ENCODE data around the gene CDCP2. TPM values are rescaled to one million over a fixed set of nuclear protein-coding genes. Genes with fewer than 3 reads are reported as not detected.

CDCP2 gene
- total RNA-seq, 1 experiment from 2014 or later, result not detected

GRCh38 chr1:54124472-54124871 lies 28.3 kb downstream of the CDCP2 start:
- Histone ChIP-seq H3K27me3 (ENCODE audit: control insufficient read depth, insufficient read depth, low read length) (no peaks in the 10 kb centered on the region), H3K36me3 (ENCODE audit: control insufficient read depth, insufficient read depth, low read length) (no peaks in the 10 kb centered on the region), H3K27ac (ENCODE audit: low read length) (no peak overlapping the region), H3K4me1 (ENCODE audit: control insufficient read depth, insufficient read depth, low read length) (peaks cover 5% of the 10 kb centered on the region), H3K4me3 (ENCODE audit: low read depth in 2 of 2, low read length in 2 of 2) (no peak overlapping the region), H3K9me3 (ENCODE audit: control insufficient read depth, insufficient read depth, low read depth, low read length) (no peaks in the 10 kb centered on the region)
- CTCF ChIA-PET, result interaction anchor here (0.6 to 1.2 kb wide), 3 partner anchors 225 to 375 kb away, joined by 3 read pairs; no protein-coding TSS in a partner anchor
- DNase-seq (ENCODE audit: low read depth, low spot score), result no peak
- no peak for ATAC-seq
- POLR2A ChIA-PET, result no interaction called here
- in situ Hi-C loops (cut with HindIII; ENCODE audit: low pct_unique_long_range_greater_than_20kb, low sequenced_read_pairs) (no loop called here), intact Hi-C loops (cut with micrococcal nuclease; ENCODE audit: unreplicated experiment) (loop anchor here (2.0 kb wide), 1 partner anchor 364 kb away; no protein-coding TSS in a partner anchor)
- BruUV-seq (replicated peaks), result no TSS peak
- TF ChIP-seq REST (IDR thresholded peaks at IDR 0.05; ENCODE audit: insufficient read depth in 1 of 2, low read depth in 2 of 2, low read length in 1 of 2) (no peak), POLR2AphosphoS5 (IDR thresholded peaks at IDR 0.05; ENCODE audit: low read depth, low read length) (no peak), TCF7L2 (IDR thresholded peaks at IDR 0.05; ENCODE audit: low read depth, low read length) (no peak), CTCF (IDR thresholded peaks at IDR 0.05) (no peak), SIN3A (IDR thresholded peaks at IDR 0.05; ENCODE audit: borderline replicate concordance, insufficient read depth, low read depth, low read length) (no peak)

- H3K9me3 ChIP-seq (ENCODE audit: control insufficient read depth, insufficient read depth, low read depth, low read length), result no peaks in the 10 kb centered on the region
- ATAC-seq (no peak), DNase-seq (ENCODE audit: low read depth, low spot score) (no peak)
- H3K27me3 ChIP-seq (ENCODE audit: control insufficient read depth, insufficient read depth, low read length), result no peaks in the 10 kb centered on the region
- H3K36me3 ChIP-seq (ENCODE audit: control insufficient read depth, insufficient read depth, low read length), result no peaks in the 10 kb centered on the region
- TF ChIP-seq POLR2AphosphoS5 (IDR thresholded peaks at IDR 0.05; ENCODE audit: low read depth, low read length) (no peak), SIN3A (IDR thresholded peaks at IDR 0.05; ENCODE audit: borderline replicate concordance, insufficient read depth, low read depth, low read length) (no peak), TCF7L2 (IDR thresholded peaks at IDR 0.05; ENCODE audit: low read depth, low read length) (no peak), CTCF (IDR thresholded peaks at IDR 0.05) (no peak), REST (IDR thresholded peaks at IDR 0.05; ENCODE audit: insufficient read depth in 1 of 2, low read depth in 2 of 2, low read length in 1 of 2) (no peak)
- H3K27ac ChIP-seq (ENCODE audit: low read length), result no peak overlapping the region
- ChIA-PET CTCF (no interaction called here), POLR2A (no interaction called here)
- no peak overlapping the region for H3K4me3 ChIP-seq (ENCODE audit: low read depth in 2 of 2, low read length in 2 of 2)
- intact Hi-C loops (cut with micrococcal nuclease; ENCODE audit: unreplicated experiment), result no loop called here
- in situ Hi-C loops (cut with HindIII; ENCODE audit: low pct_unique_long_range_greater_than_20kb, low sequenced_read_pairs), result no loop called here
- no TSS peak for BruUV-seq (replicated peaks)
- peaks cover 5% of the 10 kb centered on the region for H3K4me1 ChIP-seq (ENCODE audit: control insufficient read depth, insufficient read depth, low read length)
Measured at GRCh38 chr1:54122992-54123391, 29.8 kb downstream of the CDCP2 start.
